NCI-H748 (cell line): ENCODE data around the gene CD34.

Experiments
- DNase-seq: peaks from one replicate; lab custom pipeline; 2025; ENCODE audit not compliant: unreplicated experiment; lab: John Stamatoyannopoulos, UW

The CD34 gene

DNA sequence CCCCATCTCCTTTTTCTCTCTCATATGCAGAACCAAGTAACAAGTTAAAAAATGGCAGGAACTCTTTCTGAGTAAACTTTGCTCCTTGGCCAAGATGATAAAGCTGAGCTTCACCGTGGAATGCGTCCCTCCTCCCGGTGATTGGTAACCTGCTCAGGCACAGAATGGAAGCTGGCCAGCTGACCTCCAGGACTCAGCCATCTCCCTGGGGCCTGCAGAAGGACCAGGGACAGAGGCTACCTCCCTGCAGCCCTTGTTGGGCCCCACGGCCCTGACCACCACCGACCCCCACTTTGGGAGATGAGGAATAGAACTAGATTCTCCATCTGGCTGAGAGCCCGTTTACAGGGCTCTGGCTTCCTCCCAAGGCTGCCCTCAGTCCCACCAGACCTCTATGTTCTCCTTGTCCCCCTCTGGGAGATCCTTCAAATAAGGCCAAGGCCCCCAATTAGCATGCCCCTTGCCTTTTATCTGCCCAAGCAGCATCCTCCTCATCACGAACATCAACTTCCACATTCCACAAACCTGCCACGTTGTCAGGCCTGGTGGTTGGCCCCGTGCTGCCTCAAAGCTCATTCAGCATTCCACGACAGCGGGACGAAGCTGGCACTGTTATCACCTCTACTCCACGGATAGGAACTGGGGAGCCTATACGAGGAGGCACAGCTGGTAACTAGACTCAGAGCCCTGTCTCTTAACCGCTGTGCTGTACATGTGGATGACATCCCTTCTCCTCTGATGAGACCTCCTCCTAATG is 74.2 kb downstream of the CD34 start:
- DNase-seq: no peak

DNA sequence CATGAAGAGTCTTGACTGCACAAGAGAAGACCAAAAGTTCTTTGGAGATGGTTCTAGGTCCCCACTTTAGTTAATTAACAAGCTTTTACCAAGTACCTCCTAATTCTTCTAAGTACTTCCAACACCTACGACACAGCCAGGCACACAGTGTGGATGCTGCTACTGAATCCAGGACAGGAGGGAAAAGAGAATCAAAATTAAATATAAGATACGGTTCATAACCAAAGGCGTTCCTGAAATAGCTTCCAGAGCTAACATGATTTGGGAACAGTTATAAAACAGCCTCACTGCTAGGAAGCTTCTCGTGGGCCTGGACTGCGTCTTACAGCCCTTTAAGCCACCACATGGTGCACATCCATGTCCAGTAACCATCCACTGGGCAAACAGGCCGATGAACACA is 75.0 kb downstream of the CD34 start:
- DNase-seq: no peak

DNA sequence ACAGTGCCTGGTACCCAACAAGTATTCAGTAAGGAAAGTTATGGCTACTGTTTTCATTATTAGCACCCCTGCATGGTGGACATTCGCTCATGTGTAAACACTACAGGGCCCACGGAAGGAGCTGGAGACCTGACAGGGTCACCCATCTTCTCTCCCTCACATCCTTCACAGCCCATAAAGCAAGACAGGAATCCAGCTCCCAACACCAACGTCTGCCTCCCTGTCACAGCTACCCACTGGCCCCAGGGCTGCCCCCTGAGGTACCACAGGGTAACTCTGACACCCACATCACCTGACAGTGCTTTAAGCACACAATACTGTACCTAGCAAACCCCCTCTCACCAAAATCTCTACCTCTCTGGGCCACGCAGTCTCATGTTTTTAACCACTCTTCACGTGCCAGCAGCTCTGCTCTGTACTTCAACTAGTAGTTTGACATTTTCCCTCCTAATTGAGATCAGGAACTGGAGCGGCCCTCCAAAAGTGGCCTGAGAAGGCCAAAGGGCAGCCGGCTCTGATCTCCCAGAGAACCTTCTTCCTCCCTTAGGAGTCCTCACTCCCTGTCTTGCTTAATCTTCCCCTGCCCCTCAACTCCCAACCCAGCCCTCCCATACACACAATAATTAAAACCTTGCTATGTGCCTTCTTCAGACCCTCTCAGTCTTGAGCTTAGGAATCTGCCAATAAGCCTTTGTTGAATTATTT is 76.8 kb downstream of the CD34 start:
- no peak for DNase-seq

DNA sequence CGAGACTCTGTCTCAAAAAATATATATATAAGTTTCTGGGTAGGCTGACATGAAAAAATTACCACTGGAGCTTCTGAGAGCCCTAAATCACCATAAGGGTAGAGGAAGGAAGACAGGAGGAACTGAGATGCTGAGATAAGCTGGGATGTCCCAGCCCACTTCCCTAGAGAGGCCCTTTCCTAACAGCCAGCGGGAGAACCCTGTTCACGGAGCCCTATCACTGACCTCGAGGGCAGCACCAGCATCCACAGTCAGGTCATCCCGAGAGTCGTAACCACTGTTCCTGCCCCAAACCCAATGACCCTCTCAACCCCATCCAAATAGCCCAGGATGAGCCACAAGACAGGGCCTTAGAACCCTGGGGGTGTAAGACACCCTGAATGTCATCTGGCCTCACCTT is 77.5 kb downstream of the CD34 start:
- DNase-seq: no peak

- DNase-seq: no peak
These were observed 78.1 kb downstream of the CD34 start for GRCh38 chr1:207832796-207833195.

GRCh38 chr1:207831517-207832327 is 79.2 kb downstream of the CD34 start:
- DNase-seq: no peak
